Thyroid gland (tissue), 4 donors: Measurements from ENCODE around the gene SPTBN1. TPM values are rescaled to one million over a fixed set of nuclear protein-coding genes. Genes with fewer than 3 reads are reported as not detected.
A peak's percentile ranks its signal among the peaks of the same experiment; 100 is the strongest.

ENCODE experiments used
- DNase-seq, 2 donors: peaks; one replicate each; pipeline ENCODE4 v3.0.0-alpha.2; 2019
- H3K27ac ChIP-seq, 3 donors: fragments of 200-600 bp; sonication (generic); 1 replicate in 2 of 3; 2 replicates in 1 of 3; pipeline ENCODE4 v1.5.1; 2016 to 2019; ENCODE audit warnings: mild to moderate bottlenecking in 1 of 3, moderate library complexity in 1 of 3
- H3K27me3 ChIP-seq: fragments of 200-600 bp; sonication (generic); one replicate; pipeline ENCODE4 v1.5.1; 2019
- H3K36me3 ChIP-seq, 2 donors: fragments of 200-600 bp; sonication (generic); one replicate each; pipeline ENCODE4 v1.5.1; 2016 to 2019
- H3K4me1 ChIP-seq, 2 donors: fragments of 200-600 bp; sonication (generic); one replicate each; pipeline ENCODE4 v1.5.1; 2017 to 2019
- H3K4me3 ChIP-seq, 3 donors: fragments of 200-600 bp; sonication (generic); replicated peaks in 1 of 3; 1 replicate in 2 of 3; 2 replicates in 1 of 3; pipeline ENCODE4 v1.5.1; 2016; ENCODE audit warnings: mild to moderate bottlenecking in 1 of 3
- H3K9me3 ChIP-seq: fragments of 200-600 bp; sonication (generic); one replicate; pipeline ENCODE4 v1.5.1; 2017
- CTCF ChIP-seq, 6 experiments: fragments of 200-600 bp in 3 of 6; fragments of 450-650 bp in 3 of 6; sonication (generic) in 3 of 6; IDR thresholded peaks; one replicate each; pipeline ENCODE4 v1.5.1; 2016 to 2019; ENCODE audit warnings: antibody characterized with exemption in 6 of 6, mild to moderate bottlenecking in 2 of 6, inconsistent platforms in 1 of 6, moderate library complexity in 1 of 6
- POLR2A ChIP-seq, 2 donors: fragments of 450-650 bp; IDR thresholded peaks; one replicate each; pipeline ENCODE4 v1.6.1; 2017; ENCODE audit warnings: antibody characterized with exemption in 2 of 2, mild to moderate bottlenecking in 2 of 2, moderate library complexity in 1 of 2
- WGBS, 2 donors: methylation state at CpG; one replicate each; pipeline ENCODE4 v1.1.5; 2017; 5-methylcytosine and 5-hydroxymethylcytosine counted together
- intact Hi-C: fragments of 100-400 bp; cut with DNase I; formaldehyde crosslinking; loops from one replicate; pipeline ENCODE4 v1.15.1; 2023
- total RNA-seq, 4 donors: library from RNA; depleted of rRNA; stranded (reverse); fragments of >200 nt; gene quantifications; one replicate each; pipeline ENCODE4 v1.2.3, GENCODE V29; 2016

SPTBN1 gene
- total RNA-seq, 4 donors from 2014 or later, result 381 to 513 (median 419) TPM

- no peaks in the 10 kb centered on the region for H3K9me3 ChIP-seq
- no peaks in the 10 kb centered on the region for H3K27me3 ChIP-seq
- no peak overlapping the region for H3K4me3 ChIP-seq
- TF ChIP-seq CTCF (IDR thresholded peaks at IDR 0.05) (no peak), POLR2A (IDR thresholded peaks at IDR 0.05) (no peak)
- 85 to 89% methylated on average over 5 of the region's 5 CpGs for WGBS, 2 donors
- intact Hi-C loops, result no loop called here
- peak overlapping the region in 1 of 3 donors; percentile 14 for H3K27ac ChIP-seq
- DNase-seq, result no peak
- peaks cover 40 to 81% of the 10 kb centered on the region in 2 donors for H3K4me1 ChIP-seq
- no peaks in the 10 kb centered on the region for H3K36me3 ChIP-seq
Observed at GRCh38 chr2:54574860-54575247, 118.7 kb downstream of the SPTBN1 start.

DNA sequence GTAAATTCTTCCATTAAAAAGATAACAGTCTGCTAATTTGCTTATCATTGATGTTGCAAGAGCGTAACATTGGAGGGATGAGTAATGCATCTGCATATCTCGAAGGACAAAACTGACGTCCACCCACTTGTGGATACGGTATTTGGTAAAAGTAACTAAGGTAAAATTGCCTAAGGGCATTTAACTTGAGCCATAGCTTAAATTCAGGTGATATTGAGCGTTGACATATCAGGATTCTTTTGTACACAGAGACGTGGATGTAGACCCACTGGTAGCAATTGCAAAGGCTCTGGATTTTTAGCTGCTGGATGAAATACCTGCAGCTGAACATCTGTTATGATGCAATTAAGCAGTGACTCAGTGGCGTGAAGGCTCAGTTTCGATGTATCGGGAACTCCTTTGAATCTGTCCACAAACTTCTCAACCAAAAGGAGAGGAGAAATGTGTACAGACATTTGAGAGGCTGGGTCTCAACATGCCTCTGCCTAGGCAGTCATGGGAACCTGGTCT, 119.3 kb downstream of the SPTBN1 start:
- peaks cover 34 to 81% of the 10 kb centered on the region in 2 donors for H3K4me1 ChIP-seq
- TF ChIP-seq CTCF (IDR thresholded peaks at IDR 0.05), result no peak
- no peak for TF ChIP-seq POLR2A (IDR thresholded peaks at IDR 0.05)
- intact Hi-C loops, result no loop called here
- 88 to 89% methylated on average over 9 of the region's 9 CpGs for WGBS, 2 donors
- H3K9me3 ChIP-seq, result no peaks in the 10 kb centered on the region
- no peaks in the 10 kb centered on the region for H3K36me3 ChIP-seq
- no peak overlapping the region for H3K27ac ChIP-seq
- no peak for DNase-seq
- no peak overlapping the region for H3K4me3 ChIP-seq
- no peaks in the 10 kb centered on the region for H3K27me3 ChIP-seq

GRCh38 chr2:54577035-54577434, 120.9 kb downstream of the SPTBN1 start:
- peak; percentile 88 to 90 for DNase-seq
- Histone ChIP-seq H3K27me3 (no peaks in the 10 kb centered on the region), H3K27ac (peak overlapping the region; percentile 19 to 36 (median 27)), H3K4me1 (peaks cover 21 to 65% of the 10 kb centered on the region in 2 donors), H3K36me3 (no peaks in the 10 kb centered on the region), H3K9me3 (no peaks in the 10 kb centered on the region), H3K4me3 (no peak overlapping the region)
- TF ChIP-seq POLR2A (IDR thresholded peaks at IDR 0.05), result no peak
- no peak for TF ChIP-seq CTCF (IDR thresholded peaks at IDR 0.05)
- WGBS, 2 donors, result 32 to 37% methylated on average over 3 of the region's 3 CpGs
- intact Hi-C loops, result no loop called here

DNA sequence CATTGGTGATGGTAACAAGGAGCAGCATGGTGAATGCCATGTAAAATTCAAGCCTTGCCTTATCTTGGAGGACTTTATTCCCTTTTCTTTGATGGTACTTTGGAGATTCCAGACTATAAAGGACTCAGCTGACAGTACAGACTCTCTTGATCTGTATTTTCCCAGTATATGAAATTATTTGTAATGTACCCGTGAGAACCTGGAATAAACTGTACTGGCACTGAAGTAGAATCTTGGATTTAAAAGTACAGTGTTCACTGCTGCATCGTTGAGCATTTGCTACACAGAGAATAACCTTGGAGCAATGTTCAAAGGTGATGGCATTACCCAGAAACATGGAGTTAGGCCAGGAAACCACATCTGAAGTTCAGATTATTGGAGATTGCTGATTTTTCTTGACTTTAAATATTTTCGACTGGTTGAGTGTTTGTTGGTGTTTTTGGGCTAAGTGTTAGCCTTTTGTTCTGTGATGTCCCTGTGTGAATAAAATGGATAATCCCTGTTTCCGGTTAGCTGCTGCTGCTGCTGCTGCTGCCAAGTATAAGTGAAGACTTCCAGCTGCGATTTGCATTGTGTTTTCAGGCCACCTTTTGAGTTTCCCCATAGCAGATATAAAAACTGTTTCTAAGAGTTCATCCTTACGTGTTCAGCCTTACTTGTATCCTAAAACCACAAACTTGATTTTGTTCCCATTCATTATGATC, 122.0 kb downstream of the SPTBN1 start:
- Histone ChIP-seq H3K9me3 (no peaks in the 10 kb centered on the region), H3K36me3 (no peaks in the 10 kb centered on the region), H3K27me3 (no peaks in the 10 kb centered on the region), H3K4me1 (peaks cover 10 to 54% of the 10 kb centered on the region in 2 donors), H3K4me3 (no peak overlapping the region), H3K27ac (peak overlapping the region in 2 of 3 donors; percentile 27 to 36)
- no peak for TF ChIP-seq CTCF (IDR thresholded peaks at IDR 0.05)
- TF ChIP-seq POLR2A (IDR thresholded peaks at IDR 0.05), result no peak
- no peak for DNase-seq
- intact Hi-C loops, result no loop called here
- WGBS, 2 donors, result 52 to 55% methylated on average over 6 of the region's 6 CpGs

GRCh38 chr2:54578648-54579045, 122.5 kb downstream of the SPTBN1 start:
- Histone ChIP-seq H3K27ac (no peak overlapping the region), H3K4me1 (peaks cover 9 to 49% of the 10 kb centered on the region in 2 donors)

More at GRCh38 chr2:54578648-54579045, 122.5 kb downstream of the SPTBN1 start:
- Histone ChIP-seq H3K27me3 (no peaks in the 10 kb centered on the region), H3K4me3 (no peak overlapping the region), H3K9me3 (no peaks in the 10 kb centered on the region), H3K36me3 (no peaks in the 10 kb centered on the region)
- intact Hi-C loops, result no loop called here
- DNase-seq, result no peak
- TF ChIP-seq POLR2A (IDR thresholded peaks at IDR 0.05) (no peak), CTCF (IDR thresholded peaks at IDR 0.05) (no peak)
